Measurements from ENCODE around the gene KCNK6.

DNA sequence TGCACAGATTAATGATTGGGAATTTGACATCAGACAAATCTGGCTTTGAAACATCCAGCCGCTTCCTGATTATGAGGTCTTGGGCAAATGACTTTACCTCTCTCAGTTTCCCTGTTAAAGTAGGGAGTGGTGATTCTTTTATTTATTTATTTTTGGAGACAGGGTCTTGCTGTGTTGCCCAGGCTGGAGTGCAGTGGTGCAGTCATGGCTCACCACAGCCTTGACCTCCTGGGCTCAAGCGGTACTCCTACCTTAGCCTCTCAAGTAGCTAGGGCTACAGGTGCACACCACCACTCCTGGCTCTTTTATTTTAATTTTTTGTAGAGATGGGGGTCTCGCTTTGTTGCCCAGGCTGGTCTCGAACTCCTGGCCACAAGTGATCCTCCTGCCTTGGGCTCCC lies 57.4 kb downstream of the KCNK6 start:
- TF ChIP-seq, protein P1, sequence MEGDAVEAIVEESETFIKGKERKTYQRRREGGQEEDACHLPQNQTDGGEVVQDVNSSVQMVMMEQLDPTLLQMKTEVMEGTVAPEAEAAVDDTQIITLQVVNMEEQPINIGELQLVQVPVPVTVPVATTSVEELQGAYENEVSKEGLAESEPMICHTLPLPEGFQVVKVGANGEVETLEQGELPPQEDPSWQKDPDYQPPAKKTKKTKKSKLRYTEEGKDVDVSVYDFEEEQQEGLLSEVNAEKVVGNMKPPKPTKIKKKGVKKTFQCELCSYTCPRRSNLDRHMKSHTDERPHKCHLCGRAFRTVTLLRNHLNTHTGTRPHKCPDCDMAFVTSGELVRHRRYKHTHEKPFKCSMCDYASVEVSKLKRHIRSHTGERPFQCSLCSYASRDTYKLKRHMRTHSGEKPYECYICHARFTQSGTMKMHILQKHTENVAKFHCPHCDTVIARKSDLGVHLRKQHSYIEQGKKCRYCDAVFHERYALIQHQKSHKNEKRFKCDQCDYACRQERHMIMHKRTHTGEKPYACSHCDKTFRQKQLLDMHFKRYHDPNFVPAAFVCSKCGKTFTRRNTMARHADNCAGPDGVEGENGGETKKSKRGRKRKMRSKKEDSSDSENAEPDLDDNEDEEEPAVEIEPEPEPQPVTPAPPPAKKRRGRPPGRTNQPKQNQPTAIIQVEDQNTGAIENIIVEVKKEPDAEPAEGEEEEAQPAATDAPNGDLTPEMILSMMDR (optimal IDR thresholded peaks at IDR 0.05 in 1 of 3, IDR thresholded peaks at IDR 0.05 in 1 of 3, conservative IDR thresholded peaks at IDR 0.05 in 1 of 3; ENCODE audit: extremely low read depth in 1 of 3, insufficient read depth in 2 of 3, low read length in 3 of 3): no peak
- TF ChIP-seq EZH2 (IDR thresholded peaks at IDR 0.05; ENCODE audit: low read length): no peak
